Liver (tissue), 3 donors: ENCODE measurements around the gene AKAP13.

Experiments used
- CTCF ChIP-seq: fragments of 150-350 bp; IDR thresholded peaks from 2 replicates; pipeline ENCODE4 v1.5.1; 2017; ENCODE audit warnings: improper control_type of control experiment, low read depth, low read length; ENCODE audit not compliant: missing input control
- FOXA1 ChIP-seq: IDR thresholded peaks from 2 replicates; pipeline ENCODE4 v1.6.1; 2016; ENCODE audit warnings: antibody characterized with exemption
- HNF4G ChIP-seq: IDR thresholded peaks from 2 replicates; pipeline ENCODE4 v1.6.1; 2016; ENCODE audit warnings: antibody characterized with exemption
- JUND ChIP-seq, 2 donors: IDR thresholded peaks; 2 replicates each; pipeline ENCODE4 v1.6.1; 2016; ENCODE audit warnings: antibody characterized with exemption in 2 of 2
- MAX ChIP-seq: IDR thresholded peaks from 2 replicates; pipeline ENCODE4 v1.6.1; 2016; ENCODE audit warnings: antibody characterized with exemption
- SP1 ChIP-seq: IDR thresholded peaks from 2 replicates; pipeline ENCODE4 v1.6.1; 2018; ENCODE audit warnings: antibody characterized with exemption, mild to moderate bottlenecking
- TAF1 ChIP-seq: conservative IDR thresholded peaks from 2 replicates; pipeline ENCODE4 v1.6.1; 2016; ENCODE audit warnings: antibody characterized with exemption, mild to moderate bottlenecking
- YY1 ChIP-seq: IDR thresholded peaks from 2 replicates; pipeline ENCODE4 v1.6.1; 2016; ENCODE audit warnings: antibody characterized with exemption, mild to moderate bottlenecking
- donor health status: healthy.
- donor health status: healthy.

- TF ChIP-seq HNF4G (no peak), CTCF (no peak), TAF1 (no peak), FOXA1 (no peak), SP1 (no peak), YY1 (no peak), MAX (no peak), JUND (IDR thresholded peaks at IDR 0.05) (no peak)
Observed at GRCh38 chr15:85673326-85673725, 292.9 kb downstream of the AKAP13 start.
